NCI-H187 (cell line): ENCODE data around the gene BICD1.
"Not testable (repeated sequence)": the region's sequence is repeated elsewhere in the genome, so short reads cannot be mapped to it uniquely, and the experiment has no call there.

Experiments
- DNase-seq, 2 experiments: peaks; one replicate each; lab custom pipeline; 2025; lab: John Stamatoyannopoulos, UW

Gene BICD1

DNA sequence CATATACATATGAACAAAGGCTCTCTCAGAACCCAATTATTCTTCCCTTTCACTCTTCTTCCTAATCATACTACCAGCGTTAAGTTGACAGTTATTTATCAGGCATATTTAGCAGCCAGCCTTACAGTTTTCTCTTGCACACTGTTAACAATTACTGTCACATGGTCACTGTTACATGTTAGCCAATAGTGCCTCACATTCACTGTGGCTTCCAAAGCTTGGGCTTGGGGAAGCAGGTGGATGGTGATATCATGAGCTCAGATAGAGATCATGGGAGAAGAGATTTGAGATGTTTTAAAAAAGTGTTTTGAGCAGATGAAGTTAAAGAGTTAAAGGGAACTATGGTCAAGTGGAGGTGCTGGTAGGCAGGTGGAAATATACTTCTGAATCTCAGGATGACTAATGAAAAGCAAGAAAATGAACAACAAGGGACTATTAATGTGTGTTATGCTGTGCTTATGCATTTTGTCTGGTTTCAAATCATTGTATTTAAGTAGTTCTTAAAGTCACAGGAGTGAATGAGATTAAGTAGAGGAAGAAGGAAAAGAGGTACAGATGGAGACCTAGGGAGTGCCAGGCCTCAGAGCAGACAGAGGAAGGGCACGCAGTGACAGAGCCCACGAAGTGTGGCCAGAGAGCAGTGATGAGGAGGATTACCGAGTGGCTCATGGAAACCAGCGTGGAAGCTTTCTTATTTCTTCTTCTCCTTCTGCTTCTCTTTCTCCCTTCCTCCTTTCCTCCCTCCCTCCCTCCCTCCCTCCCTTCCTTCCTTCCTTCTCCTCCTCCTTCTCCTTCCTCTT, 39.6 kb downstream of the BICD1 start:
- DNase-seq: no peak

DNA sequence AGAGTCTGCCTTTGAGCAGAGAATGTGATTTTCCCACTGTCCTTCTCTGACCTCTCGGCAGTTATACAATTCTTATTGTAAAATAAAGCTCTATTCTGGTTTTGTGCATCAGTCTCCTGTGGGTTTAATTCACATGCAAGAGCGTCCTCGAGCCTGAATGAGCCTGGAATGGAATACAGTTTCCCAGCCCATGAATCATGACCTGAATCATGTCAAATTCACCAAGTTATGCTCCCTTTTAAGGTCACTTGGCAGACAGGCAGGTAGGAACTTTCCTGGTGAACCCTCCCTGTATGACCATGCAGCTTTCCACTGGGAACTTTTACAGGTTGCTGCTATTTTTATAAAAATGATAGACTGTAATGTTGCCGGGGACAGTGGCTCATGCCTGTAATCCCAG, 41.7 kb downstream of the BICD1 start:
- no peak for DNase-seq

DNA sequence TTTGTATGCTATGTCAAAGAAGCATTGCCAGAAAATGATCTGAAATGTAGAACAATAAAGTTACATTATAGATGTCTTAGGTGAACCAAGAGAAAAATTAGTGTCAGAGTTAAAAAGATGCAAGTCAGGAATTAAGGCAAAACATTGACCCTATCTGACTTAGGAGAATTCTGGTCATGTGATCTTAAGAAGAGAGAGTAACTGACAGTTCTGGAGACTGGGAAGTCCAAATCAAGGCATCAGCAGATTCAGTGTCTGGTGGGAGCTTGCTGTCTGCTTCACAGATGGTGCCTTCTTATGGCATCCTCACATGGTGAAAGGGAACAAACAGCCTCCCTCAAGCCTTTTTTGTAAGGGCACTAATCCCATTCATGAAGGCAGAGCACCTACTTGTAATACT, 42.8 kb downstream of the BICD1 start:
- no peak for DNase-seq

DNA sequence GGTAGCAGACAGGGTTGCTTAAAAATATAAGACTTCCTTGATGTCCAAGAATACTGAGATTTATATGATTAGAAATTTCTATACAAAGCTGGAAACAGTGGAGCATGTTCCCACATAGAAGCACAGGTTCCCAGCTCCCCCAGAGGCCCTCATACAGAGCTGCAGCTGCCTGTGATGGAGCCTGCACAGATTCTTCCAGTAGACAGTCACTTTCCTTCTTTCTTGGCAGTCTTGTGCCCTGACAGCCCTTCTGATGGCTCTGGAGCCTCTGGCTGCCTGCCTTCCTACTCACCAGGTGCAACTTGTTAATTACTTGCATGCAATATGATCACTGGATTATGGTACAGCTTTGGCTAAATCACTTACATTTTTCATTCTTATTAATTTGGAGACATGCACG, 44.4 kb downstream of the BICD1 start:
- DNase-seq: no peak

DNA sequence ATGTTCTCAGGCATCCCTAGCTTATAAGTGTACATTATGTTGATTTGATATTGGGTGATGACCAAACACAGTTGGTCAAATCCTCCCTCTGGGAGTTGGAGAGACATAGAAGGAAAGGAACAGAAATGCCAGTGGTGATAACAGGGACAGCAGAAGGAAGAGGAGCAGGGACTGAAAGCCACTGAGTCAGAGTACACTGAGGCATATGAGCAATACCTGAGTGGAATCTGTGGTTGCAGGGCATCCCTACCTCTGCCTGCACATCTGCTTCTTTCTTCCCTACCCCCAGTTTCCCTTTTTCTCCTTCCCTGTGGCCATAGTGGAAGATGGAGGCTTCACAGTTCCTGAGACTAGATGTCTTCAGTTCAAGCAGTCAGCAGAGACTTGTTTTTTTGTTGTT, 44.9 kb downstream of the BICD1 start:
- no peak for DNase-seq

DNA sequence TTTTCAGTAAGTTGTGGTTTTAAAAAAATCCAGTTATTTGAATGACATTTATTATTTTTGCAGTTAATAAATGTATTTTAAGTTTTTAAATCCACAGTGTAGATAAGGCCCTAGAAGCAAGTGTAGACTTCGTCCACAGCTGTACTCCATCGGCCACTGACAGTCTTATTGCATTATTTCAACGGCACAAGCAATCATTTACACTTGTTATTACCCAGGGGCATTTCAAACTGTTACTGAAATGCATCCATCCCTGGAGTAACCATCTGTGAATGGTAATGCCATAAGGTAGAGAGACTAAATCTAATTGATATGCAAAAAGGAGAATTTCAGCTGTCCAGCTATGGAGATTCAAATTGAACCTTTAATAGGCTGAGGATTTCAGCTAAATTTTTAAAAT, 48.4 kb downstream of the BICD1 start:
- DNase-seq: no peak

DNA sequence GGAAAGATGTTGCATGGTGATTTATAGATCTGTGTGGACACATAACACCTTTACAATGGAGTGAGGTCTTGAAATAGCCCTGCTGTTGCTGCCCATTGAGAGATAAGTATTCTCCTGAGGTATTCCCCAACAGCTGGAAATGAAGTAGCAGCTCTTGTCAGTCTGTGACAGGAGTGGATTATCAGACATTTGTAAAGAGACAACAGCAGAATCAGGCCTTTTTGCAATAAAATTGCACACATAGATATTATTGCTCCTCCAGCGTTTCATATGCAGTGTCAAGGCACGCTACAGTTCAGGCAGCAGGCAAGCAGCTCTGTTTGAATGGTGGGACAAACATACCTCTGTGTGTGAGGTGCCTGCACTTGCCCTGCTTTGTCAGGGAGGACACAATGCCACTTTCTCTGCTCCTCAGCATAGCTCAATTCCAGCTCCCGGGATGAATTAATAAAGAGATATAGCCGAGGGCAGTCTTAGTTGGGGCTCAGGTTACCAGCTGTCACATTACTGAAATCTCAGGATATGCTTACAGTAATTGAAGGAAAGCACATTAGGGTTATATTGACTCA, 49.4 kb downstream of the BICD1 start:
- DNase-seq: peak in 1 of 2 experiments; percentile 19

DNA sequence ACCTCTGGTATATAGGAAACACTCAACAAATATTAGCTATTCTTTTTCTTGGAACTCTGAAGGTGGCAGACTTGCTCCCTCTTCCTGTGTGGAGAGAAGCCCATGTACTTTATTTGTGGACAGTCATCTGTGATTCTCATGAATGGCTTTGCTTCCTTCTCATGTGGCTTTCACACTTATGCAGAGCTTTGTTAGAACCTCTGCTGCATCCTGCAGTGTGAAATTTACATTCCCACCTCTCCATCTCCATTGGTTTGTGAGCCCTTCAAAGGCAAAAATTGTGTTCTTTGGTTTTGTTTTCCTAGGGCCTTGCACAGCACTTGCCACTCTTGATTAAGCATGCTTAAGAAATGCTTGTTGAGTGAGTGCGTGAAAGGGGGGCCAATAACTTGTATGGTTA, 51.9 kb downstream of the BICD1 start:
- DNase-seq: no peak

DNA sequence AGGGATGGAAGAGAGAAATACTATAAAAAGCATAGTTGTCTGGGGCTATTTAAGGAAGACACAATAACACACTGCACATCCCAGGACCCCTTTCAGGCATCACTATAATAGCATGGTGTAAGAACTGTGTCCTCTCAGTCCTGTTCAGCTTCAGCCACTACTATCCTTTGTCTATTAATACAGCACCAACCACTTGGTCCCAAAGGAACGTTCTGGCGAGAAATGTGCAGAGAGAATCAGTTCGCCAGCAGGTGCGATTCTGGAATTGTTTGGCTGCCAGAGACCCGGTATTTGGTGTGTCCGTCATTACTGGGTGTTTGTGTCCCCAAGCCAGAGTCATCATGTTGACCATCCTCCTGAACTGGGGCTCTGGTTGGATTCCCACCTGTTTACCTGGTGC, 52.7 kb downstream of the BICD1 start:
- DNase-seq: no peak

DNA sequence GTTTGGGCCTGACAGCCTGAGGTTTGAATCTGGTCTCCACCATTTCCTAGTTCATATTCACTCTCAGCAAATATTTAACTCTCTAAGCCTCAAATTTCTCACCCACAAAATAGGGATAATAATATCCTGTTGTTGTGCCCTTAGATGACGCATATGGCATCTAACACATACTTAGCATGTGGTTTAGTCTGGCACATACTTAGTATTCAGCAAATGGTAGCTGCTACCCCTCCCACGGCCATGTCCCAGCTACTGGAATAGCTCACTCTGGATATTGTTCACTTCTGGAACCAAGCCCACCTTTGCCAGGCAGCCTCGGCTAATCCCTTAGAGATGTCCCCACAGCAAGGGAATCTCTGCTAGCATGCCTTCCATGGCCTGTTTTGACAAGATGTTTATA, 53.3 kb downstream of the BICD1 start:
- DNase-seq: no peak

DNA sequence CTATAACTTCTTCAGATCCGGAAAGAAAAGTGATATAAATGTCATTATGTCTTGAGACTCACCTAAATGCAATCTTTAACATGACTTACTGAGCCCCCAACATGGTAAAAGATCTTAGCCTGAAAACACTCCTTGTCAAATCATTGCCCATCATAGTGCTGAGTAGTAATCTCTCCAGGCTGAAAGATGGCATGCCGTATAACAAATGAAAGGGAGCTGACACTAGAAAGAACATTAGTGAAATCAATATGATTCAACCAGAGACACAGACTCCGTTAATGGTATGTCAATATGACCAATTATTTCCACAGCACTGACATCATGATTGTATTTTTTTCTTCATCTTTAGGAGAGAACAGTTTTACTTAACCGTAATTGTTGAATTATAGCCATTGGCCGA, 54.4 kb downstream of the BICD1 start:
- no peak for DNase-seq

DNA sequence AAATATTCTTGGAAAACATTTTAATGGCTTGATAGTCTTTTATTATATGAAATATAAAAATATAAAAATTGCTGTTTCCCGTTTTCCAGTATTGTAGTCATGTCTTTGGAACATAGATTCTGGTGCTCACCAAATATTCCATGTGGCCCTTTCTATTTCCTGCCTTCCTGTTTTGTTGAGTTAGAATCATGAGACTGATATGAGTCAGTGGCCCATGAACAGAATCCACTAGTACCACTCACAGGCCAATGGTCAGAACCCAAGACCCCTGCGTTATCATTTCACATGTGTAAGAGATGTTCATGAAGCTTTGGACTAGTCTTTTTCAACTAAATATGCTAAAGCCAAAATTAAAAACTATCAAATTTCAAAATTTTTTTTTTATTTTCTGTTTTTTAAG, 56.9 kb downstream of the BICD1 start:
- no peak for DNase-seq

DNA sequence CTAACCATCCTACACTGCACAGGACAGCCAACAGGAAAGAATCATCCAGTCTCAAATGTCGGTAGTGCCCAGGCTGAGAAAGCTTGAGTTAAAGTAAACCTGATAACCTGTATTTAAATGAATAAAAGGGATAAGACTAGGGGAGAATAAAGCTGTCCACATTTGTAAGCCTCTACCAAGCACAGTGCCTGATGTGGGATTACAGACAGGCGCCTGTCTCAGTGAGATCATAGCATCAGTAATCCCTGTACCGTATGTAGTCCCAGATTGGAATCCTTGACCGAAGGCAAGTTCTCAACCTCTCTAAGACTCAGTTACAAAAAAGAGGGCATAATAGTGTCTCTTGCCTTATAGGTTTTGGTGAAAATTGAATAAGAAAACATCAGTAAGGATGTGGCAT, 59.9 kb downstream of the BICD1 start:
- no peak for DNase-seq

DNA sequence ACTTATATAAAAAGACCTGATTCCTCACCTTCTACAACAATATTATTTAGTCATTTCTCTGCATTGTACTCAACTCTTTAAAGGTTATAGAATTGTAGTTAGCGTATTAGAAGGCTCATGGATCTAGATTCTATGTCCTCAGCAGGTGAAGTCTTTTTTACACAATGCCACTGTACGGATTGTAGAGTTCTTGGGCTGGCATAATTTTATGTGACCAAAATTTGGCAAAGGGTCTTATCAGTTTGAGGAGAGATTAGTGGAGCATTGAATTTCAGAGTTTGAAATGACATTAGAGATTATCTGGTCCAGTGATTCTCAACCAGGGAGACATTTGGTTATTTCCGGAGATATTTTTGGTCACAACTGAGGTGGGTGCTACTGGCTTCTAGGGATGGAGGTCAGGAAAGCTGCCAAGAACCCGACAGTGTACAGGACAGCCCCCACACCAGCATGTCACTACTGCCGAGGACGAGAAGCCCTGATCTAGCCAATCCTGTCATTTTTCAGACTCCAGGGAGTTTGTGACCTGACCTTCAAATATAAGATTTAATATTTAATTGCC, 63.9 kb downstream of the BICD1 start:
- no peak for DNase-seq

DNA sequence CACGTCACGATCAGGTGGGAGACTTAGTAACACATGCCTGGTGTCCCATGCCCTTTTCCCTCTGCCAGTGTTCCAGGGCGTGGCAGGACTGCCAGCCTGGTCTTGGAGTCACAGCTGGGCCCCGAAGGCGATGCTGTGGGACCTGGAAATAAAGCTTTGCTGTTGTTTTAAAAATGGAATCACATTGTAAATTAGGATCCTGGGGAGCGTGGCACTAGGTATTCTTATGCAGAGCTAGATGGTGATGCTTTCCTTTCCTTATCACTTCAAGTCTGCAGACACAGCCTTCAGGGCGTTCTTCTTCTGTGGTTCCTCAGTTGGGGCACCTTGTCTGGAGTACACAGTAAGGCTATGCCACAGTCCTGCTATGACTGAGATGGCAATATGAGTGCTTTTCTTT, 64.6 kb downstream of the BICD1 start:
- DNase-seq: no peak

DNA sequence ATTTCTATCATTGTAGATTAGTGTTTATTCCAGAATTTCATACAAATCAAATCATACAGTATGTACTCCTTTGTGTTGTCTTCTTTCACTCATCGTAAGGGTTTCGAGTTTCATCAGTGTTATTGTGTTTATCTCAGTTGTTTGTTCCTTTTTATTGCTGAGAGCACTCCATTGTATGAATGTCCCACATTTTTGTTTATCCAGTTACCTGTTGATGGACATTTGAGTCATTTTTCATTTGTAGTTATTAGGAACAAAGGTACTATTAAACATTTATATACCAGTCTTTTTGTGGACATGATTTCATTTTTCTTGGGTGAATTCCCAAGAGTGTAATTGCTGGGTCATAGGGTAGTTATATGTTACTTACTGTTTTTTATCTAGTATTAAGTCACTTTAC, 70.0 kb downstream of the BICD1 start:
- no peak for DNase-seq

DNA sequence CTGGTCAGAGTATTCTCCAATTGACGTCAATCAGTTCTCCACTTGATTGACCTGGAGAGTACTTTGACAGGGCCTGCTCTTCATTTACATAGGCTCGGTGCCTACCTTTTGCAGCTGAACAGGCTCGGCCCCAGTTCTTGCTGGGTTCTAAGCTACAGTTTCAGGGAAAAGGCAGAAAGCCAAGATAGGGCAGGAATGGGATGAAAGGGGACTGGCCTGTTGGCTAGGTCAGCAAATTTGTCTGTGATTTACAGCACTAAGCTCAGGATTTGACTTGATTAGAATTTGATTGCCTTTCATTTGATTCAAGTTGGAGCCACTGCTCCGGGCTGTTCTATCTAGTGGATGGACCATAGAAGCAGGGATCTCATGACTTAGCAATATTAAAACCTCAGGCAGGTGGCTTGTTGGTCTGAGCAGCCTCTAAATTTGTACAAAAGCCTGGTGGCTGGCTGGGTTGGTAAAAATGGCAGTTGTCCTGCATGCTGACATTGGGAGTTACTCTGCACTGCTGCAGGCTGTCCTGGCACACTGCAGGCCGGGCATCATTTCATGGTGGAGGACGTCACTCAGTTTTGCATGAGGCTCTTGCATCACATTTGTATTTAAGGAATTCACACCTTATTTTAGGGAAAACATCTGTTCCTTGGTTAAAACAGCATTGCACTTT, 71.8 kb downstream of the BICD1 start:
- no peak for DNase-seq

DNA sequence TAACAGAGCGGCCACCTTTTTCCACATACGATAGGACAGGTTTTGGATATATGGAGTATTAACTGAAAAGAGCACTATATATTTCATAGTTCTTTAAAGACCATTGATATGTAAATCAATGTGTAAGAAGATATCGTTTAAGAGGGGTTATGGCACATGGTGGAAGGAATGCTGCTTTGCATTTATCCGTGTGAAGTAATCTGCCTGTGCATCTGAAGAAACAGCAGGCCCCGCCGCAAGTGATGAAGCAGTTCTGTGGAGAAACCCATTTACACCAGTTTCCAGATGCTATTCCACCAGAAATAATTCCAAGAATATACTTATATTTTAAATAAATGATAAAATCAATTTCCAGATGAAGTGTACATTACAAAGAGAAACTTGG, 72.4 kb downstream of the BICD1 start:
- DNase-seq: no peak

DNA sequence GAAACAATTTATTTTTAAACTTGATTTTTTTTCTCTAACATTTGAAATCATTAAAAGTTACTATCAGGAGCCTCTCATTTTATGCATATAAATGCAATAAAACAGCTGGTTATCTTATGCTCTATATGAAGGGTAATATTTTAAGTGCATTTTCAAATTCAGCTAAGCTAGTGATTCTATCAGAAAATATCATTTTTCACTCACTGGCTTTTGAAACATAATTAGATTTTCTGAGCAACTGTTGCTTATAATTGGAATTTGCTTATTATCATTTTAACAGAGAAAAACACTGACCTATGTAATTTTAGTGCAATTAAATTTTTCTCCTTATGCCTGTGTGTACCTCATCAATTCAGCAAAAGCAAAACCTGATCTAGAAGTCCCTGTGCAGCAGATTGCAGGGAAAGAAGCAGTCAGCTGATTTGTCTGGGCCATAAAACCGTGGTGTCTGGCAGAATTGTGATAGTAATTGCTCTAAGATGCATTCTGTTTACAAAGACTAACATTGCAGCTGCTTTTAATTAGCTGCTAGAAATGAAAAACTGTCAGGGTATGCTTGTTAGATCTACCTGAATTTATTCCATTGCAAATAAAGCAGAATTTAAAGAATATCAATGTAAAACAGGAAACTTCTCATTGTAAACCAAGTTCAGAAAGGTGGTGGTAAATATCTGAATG, 75.0 kb downstream of the BICD1 start:
- DNase-seq: no peak

DNA sequence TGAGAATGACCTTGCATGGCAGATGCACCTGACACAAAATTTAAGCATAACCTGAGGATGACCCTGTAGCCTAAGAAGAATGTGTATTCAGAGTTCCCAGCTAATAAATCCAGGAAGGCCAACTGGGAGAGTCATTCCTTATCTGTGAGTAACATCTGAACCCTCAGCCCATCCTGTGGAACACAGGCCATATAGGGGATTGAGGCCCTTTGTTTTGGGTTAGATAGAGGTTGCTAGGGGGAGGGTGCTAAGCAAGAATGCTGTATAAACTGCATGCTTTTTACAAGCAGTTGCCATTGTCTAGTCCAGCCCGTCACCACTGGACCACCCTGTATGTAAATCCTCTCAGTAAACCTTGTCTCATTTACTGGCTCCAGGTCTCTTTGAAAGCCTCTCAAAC, 77.0 kb downstream of the BICD1 start:
- DNase-seq: no peak

DNA sequence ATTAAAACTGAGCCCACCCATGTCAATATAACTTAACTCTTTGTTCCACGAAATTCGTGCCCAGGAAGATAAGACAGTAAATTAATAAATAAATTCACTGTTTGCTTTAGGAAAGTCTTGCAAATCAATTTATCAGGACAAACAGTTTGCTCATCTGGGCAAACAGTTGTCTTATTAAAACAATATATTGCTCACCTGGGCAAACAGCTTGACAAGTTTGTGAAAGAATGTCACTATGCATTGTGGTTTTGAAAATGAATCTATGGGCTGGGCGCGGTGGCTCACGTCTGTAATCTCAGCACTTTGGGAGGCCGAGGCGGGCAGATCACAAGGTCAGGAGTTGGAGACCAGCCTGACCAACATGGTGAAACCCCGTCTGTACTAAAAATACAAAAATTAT, 80.5 kb downstream of the BICD1 start:
- not testable (repeated sequence) for DNase-seq

DNA sequence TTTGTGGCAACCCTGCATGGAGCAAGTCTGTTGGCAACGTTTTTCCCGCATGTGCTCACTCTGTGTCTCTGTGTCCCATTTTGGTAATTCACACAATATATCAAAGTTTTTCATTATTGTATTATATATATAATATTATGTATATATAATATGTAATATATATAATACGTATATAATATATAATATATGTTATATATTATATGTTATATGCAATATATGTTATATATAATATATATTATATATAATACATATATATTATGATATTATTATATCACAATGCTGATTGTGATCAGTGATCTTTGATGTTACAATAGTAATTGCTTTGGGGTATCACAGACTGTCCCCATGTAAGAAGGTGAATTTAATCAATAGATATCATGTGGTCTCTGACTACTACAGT, 84.8 kb downstream of the BICD1 start:
- no peak for DNase-seq
